ENCODE data around the gene CREB1.
A peak's percentile ranks its signal among the peaks of the same experiment; 100 is the strongest.
"Not testable (repeated sequence)": the region's sequence is repeated elsewhere in the genome, so short reads cannot be mapped to it uniquely, and the experiment has no call there.

CREB1 gene

DNA sequence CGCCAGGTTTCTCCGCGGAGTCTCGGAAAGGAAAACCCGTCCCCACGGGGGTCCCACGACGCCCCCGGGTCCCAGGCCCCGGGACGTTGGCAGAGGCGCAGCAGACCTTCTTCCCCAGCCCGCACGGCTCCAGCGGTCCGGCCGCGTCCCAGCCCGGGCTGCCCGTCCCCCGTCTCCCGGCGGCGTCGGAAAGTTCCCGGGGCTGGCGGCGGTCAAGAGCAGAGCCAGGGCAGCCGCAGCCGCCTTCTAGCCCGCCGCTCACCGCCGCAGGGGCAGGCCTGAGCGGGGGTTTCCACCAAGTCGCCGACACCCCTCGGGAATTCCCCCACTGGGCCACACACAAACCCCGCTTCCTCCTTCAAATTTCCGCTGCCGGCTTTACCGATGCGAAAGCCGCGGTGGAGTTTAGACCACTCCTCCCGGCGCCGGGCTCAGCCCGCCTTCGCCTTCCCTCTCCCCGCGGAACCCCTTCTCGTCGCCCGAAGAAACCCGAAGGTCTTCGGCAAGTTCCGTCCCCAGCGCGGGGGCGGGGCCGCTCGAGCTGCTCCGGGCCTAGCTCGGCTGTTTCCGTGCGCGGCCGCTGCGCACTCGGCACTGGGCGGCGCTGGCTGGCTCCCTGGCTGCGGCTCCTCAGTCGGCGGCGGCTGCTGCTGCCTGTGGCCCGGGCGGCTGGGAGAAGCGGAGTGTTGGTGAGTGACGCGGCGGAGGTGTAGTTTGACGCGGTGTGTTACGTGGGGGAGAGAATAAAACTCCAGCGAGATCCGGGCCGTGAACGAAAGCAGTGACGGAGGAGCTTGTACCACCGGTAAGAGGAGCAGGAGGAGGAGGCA, at the start of gene CREB1:
Gene CREB1, plus strand, starts transcription at position 633 of the 830 bp plus-strand sequence. CDS start 25,674 bp downstream, outside the sequence.
- DNase-seq (ENCODE audit: low read depth), result peak; percentile 93

DNA sequence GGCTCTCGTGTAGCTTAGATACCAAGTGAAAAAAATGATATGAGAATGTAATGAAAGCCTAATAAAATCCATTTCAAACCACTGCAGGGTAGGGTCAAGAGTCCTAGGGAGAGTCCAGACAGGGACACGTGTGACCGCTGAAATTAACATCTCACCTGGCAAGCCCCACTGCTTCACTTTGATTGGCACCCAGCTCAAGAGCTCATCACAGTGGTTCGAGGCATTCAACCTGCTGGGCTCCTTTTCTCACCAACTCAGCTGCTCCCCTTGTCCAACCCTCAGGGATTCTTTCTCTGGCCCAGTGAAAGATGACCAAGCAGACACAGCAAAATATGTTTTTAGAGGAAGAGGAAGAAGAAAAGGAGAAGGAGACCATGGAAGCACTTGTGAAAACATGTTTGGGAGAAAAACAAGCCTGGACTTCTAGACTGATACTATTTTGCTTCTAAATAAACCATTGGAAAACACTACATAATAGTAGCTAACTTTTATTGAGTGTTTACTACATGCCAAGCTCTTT, 49.2 kb upstream of the CREB1 start:
- DNase-seq (ENCODE audit: low read depth), result no peak

DNA sequence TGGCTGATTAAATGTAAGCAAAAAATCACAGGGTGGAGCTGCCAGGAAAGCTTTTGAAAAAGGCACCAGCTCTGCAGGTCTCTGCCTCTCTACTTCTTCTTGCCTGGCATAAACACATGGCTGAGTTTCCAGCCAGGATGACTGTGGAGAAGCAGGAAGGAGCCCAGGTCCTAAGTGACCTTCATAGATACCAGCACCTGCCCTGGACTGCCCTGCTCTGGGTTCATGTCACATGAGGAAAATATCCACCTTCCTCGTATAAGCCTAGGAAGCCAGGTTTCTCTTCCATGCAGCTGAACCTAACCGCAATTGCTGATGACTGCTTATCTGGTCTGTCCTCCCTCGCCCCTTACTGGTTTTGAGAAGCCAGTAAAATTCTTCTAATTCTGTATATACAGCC, 47.8 kb upstream of the CREB1 start:
- DNase-seq (ENCODE audit: low read depth), result no peak

DNA sequence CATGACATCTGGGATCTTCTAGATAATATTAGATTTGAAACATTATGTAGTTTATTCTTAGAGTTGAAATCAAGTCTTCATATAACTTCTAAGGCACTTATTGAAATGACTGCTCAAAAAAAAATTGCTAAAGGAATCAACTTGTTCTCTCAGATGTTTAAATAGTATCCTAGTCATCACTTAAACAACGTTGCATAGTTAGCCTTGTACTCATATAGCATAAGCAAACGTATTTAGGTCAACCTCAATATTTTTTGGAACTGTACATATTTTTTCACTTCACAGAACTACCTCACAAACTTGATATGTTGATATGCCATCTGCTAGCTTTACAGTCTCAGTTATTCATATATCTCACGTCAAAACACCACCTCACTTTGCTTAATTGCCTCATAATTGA, 47.1 kb upstream of the CREB1 start:
- no peak for DNase-seq (ENCODE audit: low read depth)

DNA sequence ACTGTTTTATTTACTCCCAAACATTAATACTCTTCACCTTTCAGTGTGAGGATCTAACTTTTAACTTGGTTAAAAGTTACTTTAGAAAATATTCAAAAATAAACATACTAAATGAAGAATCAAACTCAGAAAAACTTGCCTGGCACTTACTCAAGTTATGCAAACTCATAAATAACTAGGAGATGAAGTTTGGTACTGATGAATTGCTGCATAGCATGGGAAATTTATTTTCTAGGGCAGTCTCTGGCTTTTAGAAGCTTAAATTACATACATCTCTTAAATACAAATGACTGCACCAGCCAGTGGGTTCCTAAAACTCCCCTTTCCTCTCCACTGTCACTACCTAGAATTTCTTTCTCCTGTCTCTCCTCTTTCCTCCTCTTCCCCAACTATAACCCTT, 46.7 kb upstream of the CREB1 start:
- no peak for DNase-seq (ENCODE audit: low read depth)

DNA sequence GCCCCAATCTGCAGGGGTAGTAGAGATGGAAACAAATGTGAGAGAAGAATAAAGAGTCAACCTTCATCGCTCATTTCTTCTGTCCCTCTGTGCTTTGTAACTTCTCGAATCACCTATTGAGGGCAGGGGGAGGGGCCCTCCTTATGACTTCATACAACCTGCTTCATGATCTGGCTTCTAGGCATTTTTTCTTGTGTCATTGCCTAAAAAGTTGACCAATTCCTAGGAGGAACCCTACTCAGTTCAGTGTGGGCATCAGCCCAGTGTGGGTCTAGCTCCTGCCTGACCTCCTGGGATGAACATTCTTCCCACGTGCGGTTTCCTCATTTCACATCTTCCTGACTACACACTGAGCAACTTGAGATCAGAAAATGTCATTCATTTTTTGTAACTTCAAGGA, 46.3 kb upstream of the CREB1 start:
- DNase-seq (ENCODE audit: low read depth), result no peak

DNA sequence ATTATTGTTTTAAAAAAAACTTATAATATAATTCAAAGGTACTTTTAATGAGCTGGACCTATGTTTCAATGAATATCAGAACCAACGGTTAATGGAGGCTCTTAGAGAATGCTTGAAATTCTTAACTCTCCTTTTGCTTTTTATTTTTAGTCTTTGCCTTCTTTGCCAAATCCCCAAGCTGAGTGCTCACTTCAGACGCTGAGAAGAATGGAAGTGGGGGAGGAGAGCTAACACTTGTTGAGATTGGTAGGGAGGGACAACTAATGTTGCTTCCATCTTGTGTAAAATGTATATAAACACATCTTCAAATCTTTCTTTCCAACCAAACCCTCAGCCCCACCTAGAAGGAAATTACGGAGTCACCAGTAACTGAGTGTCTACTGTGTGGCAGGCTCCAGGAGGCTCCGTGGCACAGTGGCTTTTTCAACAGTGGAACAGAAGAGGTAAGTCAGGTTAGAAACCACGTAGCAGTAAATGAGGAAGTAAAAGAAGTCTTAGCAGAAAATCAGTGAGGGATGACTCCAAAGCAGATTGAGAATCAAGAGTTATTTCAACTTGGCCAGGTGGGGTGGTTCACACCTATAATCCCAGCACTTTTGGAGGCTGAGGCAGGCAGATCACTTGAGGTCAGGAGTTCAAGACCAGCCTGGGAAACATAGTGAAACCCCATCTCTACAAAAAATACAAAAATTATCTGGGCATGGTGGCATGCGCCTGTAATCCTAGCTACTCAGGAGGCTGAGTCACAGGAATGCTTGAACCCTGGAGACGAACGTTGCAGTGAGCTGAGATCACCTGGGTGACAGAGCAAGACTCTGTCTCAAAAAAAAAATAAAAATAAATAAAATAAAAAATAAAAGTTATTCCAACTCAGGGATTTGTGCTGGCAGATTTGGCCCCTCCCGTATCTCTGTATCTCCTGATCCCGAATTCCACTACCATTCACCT, 45.0 kb upstream of the CREB1 start:
- DNase-seq (ENCODE audit: low read depth), result no peak

DNA sequence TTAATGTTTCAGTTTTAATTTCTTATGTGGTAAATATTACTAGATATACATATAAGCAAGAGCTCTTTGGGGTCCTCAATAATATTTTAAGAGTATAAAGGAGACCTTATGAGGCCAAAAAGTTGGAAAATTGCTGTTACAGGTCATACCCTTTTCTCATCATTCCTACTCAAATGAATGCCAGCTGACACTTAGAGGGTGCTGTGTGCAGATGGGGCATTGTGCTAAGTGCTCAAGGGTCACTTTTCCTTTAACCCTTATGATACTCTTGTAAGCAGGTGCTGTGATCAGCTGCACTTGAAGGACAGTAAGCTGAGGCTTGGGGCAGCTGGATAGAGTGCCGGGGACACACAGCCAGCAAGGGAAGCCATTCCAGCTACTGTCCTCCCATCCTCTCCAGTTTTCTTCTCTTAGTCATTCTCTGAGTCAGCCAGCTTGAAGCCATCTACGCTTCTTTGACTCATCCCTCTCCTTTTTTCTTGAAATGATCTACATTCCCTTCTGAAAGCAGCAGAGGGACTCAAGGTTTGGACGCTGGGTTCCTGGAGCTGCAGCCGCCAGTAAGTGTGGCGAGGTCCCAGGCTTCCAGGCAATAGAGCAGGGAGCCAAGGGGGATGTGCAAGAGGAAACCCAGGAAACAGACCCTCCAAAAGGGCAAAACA, 42.0 kb upstream of the CREB1 start:
- DNase-seq (ENCODE audit: low read depth), result peak; percentile 71

DNA sequence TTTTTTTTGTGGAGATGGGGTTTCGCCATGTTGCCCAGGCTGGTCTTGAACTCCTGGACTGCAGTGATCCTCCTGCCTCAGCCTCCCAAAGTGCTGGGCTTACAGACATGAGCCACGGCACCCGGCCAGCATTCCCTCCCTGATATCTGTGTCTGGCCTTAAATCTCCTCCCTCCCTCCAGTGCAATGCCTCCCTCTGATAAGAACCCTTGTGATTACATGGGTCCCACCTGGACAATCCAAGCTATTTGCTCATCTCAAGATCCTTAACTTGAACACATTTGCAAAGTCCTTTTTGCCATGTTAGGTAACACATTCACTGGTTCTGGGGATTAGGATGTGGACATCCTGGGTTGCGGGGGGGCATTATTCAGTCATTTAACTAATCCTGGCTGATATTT, 40.5 kb upstream of the CREB1 start:
- DNase-seq (ENCODE audit: low read depth), result no peak

DNA sequence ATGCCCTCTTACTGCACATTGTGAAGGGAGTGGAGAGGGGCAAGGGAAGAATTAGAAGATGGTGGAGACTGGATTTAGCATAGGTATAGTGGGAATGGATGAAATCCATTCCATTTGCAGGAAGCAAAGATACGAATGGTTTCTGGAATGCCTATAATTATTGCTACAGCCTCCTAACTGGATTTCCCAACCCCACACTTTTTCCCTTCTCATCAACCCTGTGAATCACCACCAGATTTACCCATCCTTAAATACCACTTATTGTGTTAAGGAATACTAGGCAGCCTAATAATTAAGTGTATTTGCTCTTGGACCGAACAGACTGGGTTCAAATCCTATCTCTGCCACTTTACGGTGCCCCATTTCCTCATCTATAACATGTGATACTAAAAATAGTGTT, 39.3 kb upstream of the CREB1 start:
- DNase-seq (ENCODE audit: low read depth), result no peak

DNA sequence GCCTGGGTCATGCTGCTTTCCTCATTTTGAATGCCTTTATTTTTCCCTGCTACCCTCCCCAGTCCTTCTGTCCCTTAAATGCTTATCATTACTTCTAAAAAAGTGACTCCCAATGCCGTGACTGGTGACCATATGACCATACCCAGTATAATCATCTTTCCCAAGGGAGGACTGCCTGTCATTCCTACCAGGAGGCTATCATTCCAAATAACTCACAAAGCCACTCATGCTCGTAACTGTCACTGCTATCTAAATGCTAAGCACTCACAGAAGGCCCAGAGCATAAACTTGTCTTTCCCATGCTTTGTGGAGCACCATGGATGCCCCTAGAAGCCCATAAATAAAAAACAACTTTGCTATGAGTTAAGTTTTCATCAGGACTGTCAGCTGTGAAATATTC, 38.7 kb upstream of the CREB1 start:
- DNase-seq (ENCODE audit: low read depth), result no peak

DNA sequence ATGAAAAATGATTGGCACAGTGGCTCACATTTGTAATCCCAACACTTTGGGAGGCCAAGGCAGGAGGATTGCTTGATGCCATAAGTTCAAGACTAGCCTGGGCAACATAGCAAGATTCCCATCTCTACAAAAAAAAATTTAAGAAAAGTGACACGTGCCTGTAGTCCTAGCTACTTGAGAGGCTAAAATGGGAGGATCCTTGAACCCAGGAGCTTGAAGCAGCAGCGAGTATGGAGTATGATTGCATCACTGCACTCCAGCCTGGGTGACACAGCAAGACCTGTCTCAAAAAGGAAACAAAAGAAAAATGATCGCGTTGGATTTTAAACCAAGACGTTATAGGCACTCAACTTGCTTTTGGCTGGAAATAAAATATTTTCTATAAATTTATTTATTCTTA, 37.8 kb upstream of the CREB1 start:
- no peak for DNase-seq (ENCODE audit: low read depth)

DNA sequence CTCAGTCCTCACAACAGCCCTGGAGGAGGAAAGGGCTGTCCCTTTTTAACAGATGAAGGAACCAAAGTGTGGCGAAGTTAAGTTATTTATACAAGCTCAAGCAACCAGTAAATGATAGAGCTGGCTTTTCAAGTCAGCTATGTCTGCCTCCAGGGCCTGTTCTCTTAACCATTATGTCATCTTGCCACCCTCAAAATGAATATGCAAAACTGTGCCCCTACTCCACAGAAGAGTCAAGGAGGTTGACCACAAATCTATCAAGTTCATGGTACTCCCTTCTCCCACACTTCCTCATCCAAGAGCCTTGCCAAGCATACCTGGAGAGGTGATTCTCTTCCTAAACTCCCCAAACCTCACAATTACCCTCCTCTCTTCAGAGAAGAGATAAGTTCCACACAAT, 37.3 kb upstream of the CREB1 start:
- no peak for DNase-seq (ENCODE audit: low read depth)

DNA sequence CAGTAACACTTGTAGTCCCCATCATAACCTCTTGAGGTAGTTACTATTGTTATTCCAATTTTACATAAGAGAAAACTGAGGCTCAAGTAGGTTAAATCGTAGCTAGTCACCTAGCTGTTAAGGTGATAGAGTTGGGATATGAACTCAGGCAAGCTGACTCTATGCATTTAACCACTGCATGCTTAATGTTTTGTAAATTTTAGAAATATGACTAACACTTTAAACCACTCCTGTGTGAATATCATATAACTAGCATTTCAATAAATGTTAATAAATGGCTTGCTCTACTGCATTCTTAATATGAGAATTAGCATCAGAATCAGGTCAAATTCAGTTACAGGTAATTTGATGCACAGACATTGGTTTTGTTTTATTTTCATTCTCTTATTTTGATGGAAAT, 35.6 kb upstream of the CREB1 start:
- no peak for DNase-seq (ENCODE audit: low read depth)

DNA sequence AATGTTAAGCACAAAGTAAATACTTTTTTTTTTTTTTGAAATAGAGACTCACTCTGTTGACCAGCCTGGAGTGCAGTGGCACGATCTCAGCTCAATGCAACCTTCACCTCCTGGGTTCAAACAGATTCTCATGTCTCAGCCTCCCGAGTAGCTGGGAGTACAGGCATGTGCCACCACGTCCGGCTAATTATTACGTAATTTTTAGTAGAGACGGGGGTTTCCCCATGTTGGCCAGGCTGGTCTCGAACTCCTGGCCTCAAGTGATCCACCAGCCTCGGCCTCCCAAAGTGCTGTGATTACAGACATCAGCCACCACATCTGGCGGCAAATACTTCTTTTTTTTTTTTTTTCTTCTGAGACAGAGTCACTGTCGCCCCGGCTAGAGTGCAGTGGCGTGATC, 32.8 kb upstream of the CREB1 start:
- not testable (repeated sequence) for DNase-seq (ENCODE audit: low read depth)

DNA sequence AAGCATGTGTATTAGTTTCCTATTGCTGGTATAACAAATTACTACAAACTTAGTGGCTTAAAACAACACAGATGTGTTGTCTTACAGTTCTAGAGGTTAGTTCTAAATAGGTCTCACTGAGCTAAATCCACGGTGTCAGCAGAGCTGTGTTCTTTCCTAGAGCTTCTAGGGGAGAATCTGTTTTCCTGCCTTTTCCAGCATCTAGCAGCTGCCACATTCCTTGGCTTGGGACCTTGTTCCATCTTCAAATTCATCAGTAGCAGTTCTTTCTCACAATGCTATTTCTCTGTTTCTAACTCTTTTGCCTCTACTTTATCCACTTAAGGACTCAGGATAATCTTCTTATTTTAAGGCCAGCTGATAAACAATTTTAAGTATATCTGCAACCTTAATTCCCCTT, 32.2 kb upstream of the CREB1 start:
- DNase-seq (ENCODE audit: low read depth), result no peak

DNA sequence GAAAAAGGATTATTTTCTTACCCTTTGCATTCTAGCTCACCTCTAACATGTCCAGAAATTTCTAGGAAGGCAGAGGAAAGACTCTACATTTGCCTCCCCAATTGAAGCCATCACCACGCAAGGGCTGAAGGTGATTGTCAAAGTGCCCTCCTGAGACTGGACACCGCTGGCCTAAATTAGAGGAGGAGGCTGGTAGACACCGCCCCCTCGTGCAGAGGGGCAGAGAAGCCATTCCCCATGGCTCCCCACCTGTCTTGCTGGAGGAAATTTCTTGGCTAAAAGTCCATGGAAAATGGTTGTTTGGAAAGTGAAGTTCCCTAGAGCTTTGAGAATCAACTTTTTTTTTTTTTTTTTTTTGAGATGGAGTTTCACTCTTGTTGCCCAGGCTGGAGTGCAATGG, 31.3 kb upstream of the CREB1 start:
- DNase-seq (ENCODE audit: low read depth), result no peak

DNA sequence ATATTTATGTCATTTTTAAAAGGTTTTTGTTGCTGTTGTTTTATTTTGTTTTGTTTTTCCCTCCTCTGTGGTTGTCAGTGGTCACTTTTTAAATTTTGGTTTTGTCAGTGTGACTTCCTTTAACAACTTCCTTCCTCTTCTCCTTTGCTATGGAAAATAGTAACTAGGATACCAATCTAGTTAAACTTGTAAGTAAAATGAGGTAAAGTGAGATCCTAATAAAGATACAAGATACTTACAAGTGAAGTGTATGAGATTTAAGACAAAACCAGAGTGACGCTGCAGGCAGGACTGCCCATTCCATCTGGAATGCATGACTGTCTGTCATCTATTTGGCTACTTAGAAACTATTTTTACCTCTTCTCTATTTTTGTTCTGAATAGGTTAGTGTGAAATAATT, 30.6 kb upstream of the CREB1 start:
- DNase-seq (ENCODE audit: low read depth), result no peak

DNA sequence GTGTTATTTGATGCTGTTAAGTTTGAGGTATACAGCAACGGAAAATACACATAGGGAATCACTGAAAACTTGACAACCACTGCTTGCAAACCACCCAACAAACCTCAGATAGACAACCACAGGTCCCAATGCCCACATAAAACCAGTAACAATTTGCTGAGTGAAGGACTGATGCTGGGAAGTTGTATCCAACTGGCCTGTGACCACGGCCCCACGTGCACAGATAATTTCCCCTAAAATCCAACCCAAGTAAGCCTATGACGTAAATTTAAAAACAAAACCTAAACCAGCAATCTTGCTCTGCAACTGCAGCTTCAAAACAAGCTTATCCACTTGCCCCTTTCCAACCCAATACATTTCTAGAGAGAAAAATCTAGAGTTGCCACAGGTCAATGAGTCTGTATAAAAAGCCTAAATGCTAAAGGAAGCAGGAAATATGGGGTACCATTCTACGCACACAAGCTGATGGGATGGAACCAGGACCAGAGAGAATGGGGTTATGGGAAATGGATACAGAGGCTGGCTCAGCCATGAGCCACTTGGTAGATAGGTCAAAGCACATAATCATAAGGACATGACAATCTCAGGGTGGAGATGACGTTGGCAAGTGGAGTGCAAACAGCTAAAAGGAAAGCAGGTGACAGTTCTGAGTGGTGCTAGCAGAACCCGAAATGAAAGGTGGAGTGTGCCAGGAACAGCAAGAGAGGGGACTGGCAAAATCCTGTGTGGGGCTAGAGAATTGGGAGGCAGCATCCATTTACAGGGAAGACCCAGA, 27.8 kb upstream of the CREB1 start:
- no peak for DNase-seq (ENCODE audit: low read depth)

DNA sequence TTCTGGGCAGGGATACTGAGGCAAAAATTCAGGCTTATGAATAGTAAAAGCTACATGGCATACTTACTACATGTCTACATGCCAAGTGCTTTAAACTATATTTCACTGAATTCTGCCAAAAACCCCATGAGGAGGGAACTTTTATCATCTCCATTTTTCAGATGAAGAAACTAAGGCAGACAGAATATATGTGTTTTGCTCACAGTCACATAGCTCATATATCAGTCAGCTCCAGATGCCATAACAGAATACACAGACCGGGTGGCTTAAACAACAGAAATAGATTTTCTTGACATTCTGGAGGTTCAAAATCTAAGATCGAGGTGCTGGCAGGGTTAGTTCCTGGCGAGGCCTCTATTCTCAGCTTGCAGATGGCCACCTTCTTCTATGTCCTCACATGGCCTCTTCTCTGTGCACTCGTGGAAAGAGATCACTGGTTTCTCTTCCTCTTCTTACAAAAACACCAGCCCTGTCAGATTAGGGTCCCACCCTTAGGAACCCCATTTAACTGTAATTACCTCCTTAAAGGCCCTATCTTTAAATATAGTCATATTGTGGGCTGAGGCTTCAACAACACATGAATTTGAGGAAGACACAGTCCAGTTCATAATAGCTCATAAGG, 27.1 kb upstream of the CREB1 start:
- no peak for DNase-seq (ENCODE audit: low read depth)

DNA sequence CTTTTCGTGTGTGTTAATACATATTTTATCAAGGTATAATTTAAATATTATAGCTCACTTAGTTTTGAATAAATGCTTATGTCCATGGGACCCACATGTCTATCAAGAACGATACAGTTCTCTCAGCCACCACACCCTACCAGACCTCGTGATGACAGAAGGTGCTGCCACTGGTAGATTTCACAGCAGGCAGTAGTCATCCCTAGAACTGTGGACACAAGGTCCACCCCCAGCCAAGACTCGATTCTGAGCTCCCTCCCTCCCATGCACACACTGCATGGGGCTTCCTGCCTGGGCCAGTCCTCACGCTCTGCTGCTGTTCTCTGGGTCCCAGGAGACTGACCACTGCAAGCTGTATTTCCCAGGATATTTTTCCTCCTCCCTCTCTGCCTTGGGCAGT, 26.5 kb upstream of the CREB1 start:
- DNase-seq (ENCODE audit: low read depth), result no peak

All from GM04503 (cell line).